Activated CD8-positive, alpha-beta memory T cell treated with anti-CD3 and anti-CD28 coated beads, Interleukin-2, amount 10 ng/mL, durations not matched to agents 7 days and 5 days (primary cell): ENCODE results near the gene PSMA7. TPM values are rescaled to one million over a fixed set of nuclear protein-coding genes. Genes with fewer than 3 reads are reported as not detected.
"Not testable (repeated sequence)": the region's sequence is repeated elsewhere in the genome, so short reads cannot be mapped to it uniquely, and the experiment has no call there.

Experiments used
- ATAC-seq: fragments of 150-1000 bp; cut with Tn5 transposase; one replicate; pipeline ENCODE4 v1.10.0; 2021; ENCODE audit warnings: moderate library complexity
- CTCF ChIA-PET: fragments of 350-600 bp; sonication (Branson Sonifier 250); formaldehyde crosslinking; loops from one replicate; lab custom pipeline; 2021; ENCODE audit warnings: antibody characterized with exemption; lab: Charles Lee
- DNase-seq: peaks from one replicate; pipeline ENCODE4 v3.0.0-alpha.2; 2020
- H3K27ac Mint-ChIP-seq: one replicate; pipeline ENCODE4 v1.8.0; 2021; ENCODE audit warnings: mild to moderate bottlenecking, mixed read lengths
- H3K27me3 Mint-ChIP-seq: one replicate; pipeline ENCODE4 v1.8.0; 2021; ENCODE audit warnings: mixed read lengths
- H3K36me3 Mint-ChIP-seq: one replicate; pipeline ENCODE4 v1.8.0; 2021; ENCODE audit warnings: mild to moderate bottlenecking, mixed read lengths
- H3K4me1 Mint-ChIP-seq: one replicate; pipeline ENCODE4 v1.8.0; 2021; ENCODE audit warnings: mixed read lengths
- H3K4me3 Mint-ChIP-seq: one replicate; pipeline ENCODE4 v1.8.0; 2021; ENCODE audit warnings: mild to moderate bottlenecking, moderate library complexity, mixed read lengths
- H3K9me3 Mint-ChIP-seq: one replicate; pipeline ENCODE4 v1.8.0; 2022; ENCODE audit warnings: low read depth, mixed read lengths
- total RNA-seq, 2 experiments: library from RNA; stranded (reverse); gene quantifications; one replicate each; pipeline ENCODE4 v1.2.3, GENCODE V29; 2021

The PSMA7 gene
- total RNA-seq, 2 experiments from 2014 or later: 287 to 359 TPM

- H3K27ac Mint-ChIP-seq, H3K27me3 Mint-ChIP-seq, H3K9me3 Mint-ChIP-seq, ATAC-seq, H3K36me3 Mint-ChIP-seq, DNase-seq, H3K4me3 Mint-ChIP-seq: not testable (repeated sequence)
- H3K4me1 Mint-ChIP-seq: peaks cover 22% of the 10 kb centered on the region
- CTCF ChIA-PET: interaction anchor here (0.8 kb wide), 1 partner anchor 105 kb away, joined by 3 read pairs; no protein-coding TSS in a partner anchor
Measured at GRCh38 chr20:62115800-62116407, 27.3 kb downstream of the PSMA7 start.

- Mint-ChIP-seq H3K27me3 (peaks cover 2% of the 10 kb centered on the region), H3K36me3 (peaks cover 4% of the 10 kb centered on the region), H3K4me1 (peaks cover 22% of the 10 kb centered on the region), H3K4me3 (no peak overlapping the region), H3K9me3 (peaks cover 4% of the 10 kb centered on the region), H3K27ac (no peak overlapping the region)
- ATAC-seq (no peak), DNase-seq (no peak)
- CTCF ChIA-PET: interaction anchor here (0.8 kb wide), 1 partner anchor 104 kb away, joined by 3 read pairs; no protein-coding TSS in a partner anchor
Measured at GRCh38 chr20:62114894-62115293, 28.3 kb downstream of the PSMA7 start.

- ATAC-seq (no peak), DNase-seq (no peak)
- Mint-ChIP-seq H3K4me1 (peaks cover 4% of the 10 kb centered on the region), H3K36me3 (peaks cover 8% of the 10 kb centered on the region), H3K27ac (no peak overlapping the region), H3K4me3 (no peak overlapping the region), H3K27me3 (no peaks in the 10 kb centered on the region), H3K9me3 (peaks cover 23% of the 10 kb centered on the region)
- CTCF ChIA-PET: interaction anchor here (1.5 kb wide), 1 partner anchor 101 kb away, joined by 3 read pairs; no protein-coding TSS in a partner anchor
Measured at GRCh38 chr20:62112368-62112767, 30.8 kb downstream of the PSMA7 start.

- no peak overlapping the region for H3K4me3 Mint-ChIP-seq
- peaks cover 27% of the 10 kb centered on the region for H3K9me3 Mint-ChIP-seq
- H3K27me3 Mint-ChIP-seq: no peaks in the 10 kb centered on the region
- ATAC-seq (no peak), DNase-seq (no peak)
- CTCF ChIA-PET: no interaction called here
- H3K4me1 Mint-ChIP-seq: no peaks in the 10 kb centered on the region
- no peak overlapping the region for H3K27ac Mint-ChIP-seq
- peaks cover 11% of the 10 kb centered on the region for H3K36me3 Mint-ChIP-seq
Measured at GRCh38 chr20:62111148-62111547, 32.0 kb downstream of the PSMA7 start.

- H3K4me3 Mint-ChIP-seq: no peak overlapping the region
- H3K9me3 Mint-ChIP-seq: peaks cover 42% of the 10 kb centered on the region
- CTCF ChIA-PET: no interaction called here
- no peak for DNase-seq
- no peak for ATAC-seq
- H3K27me3 Mint-ChIP-seq: no peaks in the 10 kb centered on the region
- no peaks in the 10 kb centered on the region for H3K4me1 Mint-ChIP-seq
- peaks cover 18% of the 10 kb centered on the region for H3K36me3 Mint-ChIP-seq
- no peak overlapping the region for H3K27ac Mint-ChIP-seq
Measured at GRCh38 chr20:62105592-62105991, 37.6 kb downstream of the PSMA7 start.

- ATAC-seq (no peak), DNase-seq (no peak)
- Mint-ChIP-seq H3K4me3 (no peak overlapping the region), H3K27ac (no peak overlapping the region), H3K9me3 (peaks cover 42% of the 10 kb centered on the region), H3K4me1 (no peaks in the 10 kb centered on the region), H3K36me3 (peaks cover 16% of the 10 kb centered on the region), H3K27me3 (no peaks in the 10 kb centered on the region)
- CTCF ChIA-PET: no interaction called here
Measured at GRCh38 chr20:62104791-62105345, 38.3 kb downstream of the PSMA7 start.

GRCh38 chr20:62104234-62104789 is 38.9 kb downstream of the PSMA7 start:
- Mint-ChIP-seq H3K36me3 (peaks cover 16% of the 10 kb centered on the region), H3K9me3 (peaks cover 42% of the 10 kb centered on the region), H3K4me3 (no peak overlapping the region), H3K4me1 (no peaks in the 10 kb centered on the region), H3K27ac (no peak overlapping the region), H3K27me3 (no peaks in the 10 kb centered on the region)
- CTCF ChIA-PET: no interaction called here
- DNase-seq (no peak), ATAC-seq (no peak)

- no peak for DNase-seq
- Mint-ChIP-seq H3K27ac (no peak overlapping the region), H3K36me3 (peaks cover 14% of the 10 kb centered on the region), H3K4me3 (no peak overlapping the region), H3K27me3 (no peaks in the 10 kb centered on the region), H3K9me3 (peaks cover 36% of the 10 kb centered on the region), H3K4me1 (no peaks in the 10 kb centered on the region)
- ATAC-seq: no peak
- CTCF ChIA-PET: no interaction called here
Measured at GRCh38 chr20:62103508-62104233, 39.5 kb downstream of the PSMA7 start.

GRCh38 chr20:62101078-62101477 is 42.1 kb downstream of the PSMA7 start:
- Mint-ChIP-seq H3K4me3 (no peak overlapping the region), H3K9me3 (peaks cover 26% of the 10 kb centered on the region), H3K36me3 (peaks cover 8% of the 10 kb centered on the region), H3K4me1 (no peaks in the 10 kb centered on the region), H3K27ac (no peak overlapping the region), H3K27me3 (no peaks in the 10 kb centered on the region)
- DNase-seq (no peak), ATAC-seq (no peak)
- CTCF ChIA-PET: no interaction called here

- CTCF ChIA-PET: interaction anchor here (1.3 kb wide), 1 partner anchor 9 kb away, joined by 3 read pairs; no protein-coding TSS in a partner anchor
- no peak overlapping the region for H3K4me3 Mint-ChIP-seq
- no peaks in the 10 kb centered on the region for H3K4me1 Mint-ChIP-seq
- H3K27me3 Mint-ChIP-seq: no peaks in the 10 kb centered on the region
- DNase-seq: no peak
- ATAC-seq: no peak
- peaks cover 6% of the 10 kb centered on the region for H3K36me3 Mint-ChIP-seq
- H3K27ac Mint-ChIP-seq: no peak overlapping the region
- peaks cover 15% of the 10 kb centered on the region for H3K9me3 Mint-ChIP-seq
Measured at GRCh38 chr20:62097881-62098407, 45.2 kb downstream of the PSMA7 start.

GRCh38 chr20:62096421-62097380 is 46.5 kb downstream of the PSMA7 start:
- no peak for DNase-seq
- CTCF ChIA-PET: no interaction called here
- Mint-ChIP-seq H3K9me3 (peaks cover 20% of the 10 kb centered on the region), H3K4me1 (no peaks in the 10 kb centered on the region), H3K4me3 (no peak overlapping the region), H3K27ac (no peak overlapping the region), H3K27me3 (no peaks in the 10 kb centered on the region), H3K36me3 (peaks cover 6% of the 10 kb centered on the region)
- no peak for ATAC-seq

- Mint-ChIP-seq H3K27ac (no peak overlapping the region), H3K36me3 (peaks cover 1% of the 10 kb centered on the region), H3K9me3 (peaks cover 6% of the 10 kb centered on the region), H3K27me3 (no peaks in the 10 kb centered on the region), H3K4me1 (no peaks in the 10 kb centered on the region), H3K4me3 (no peak overlapping the region)
- ATAC-seq (no peak), DNase-seq (no peak)
- CTCF ChIA-PET: interaction anchor here (1.4 kb wide), 1 partner anchor 9 kb away, joined by 3 read pairs; no protein-coding TSS in a partner anchor
Measured at GRCh38 chr20:62089393-62089792, 53.8 kb downstream of the PSMA7 start.
